Activated CD8-positive, alpha-beta memory T cell treated with anti-CD3 and anti-CD28 coated beads, Interleukin-2, amount 50 U/mL, for 24 hours (primary cell): ENCODE measurements around the gene LPAR1.

Experiments
- DNase-seq: peaks from one replicate; pipeline ENCODE4 v3.0.0-alpha.2; 2020; ENCODE audit errors: extremely low read depth

LPAR1 gene

GRCh38 chr9:110952540-110952859, 85.8 kb downstream of the LPAR1 start:
- DNase-seq = no peak

GRCh38 chr9:110951805-110952539, 86.3 kb downstream of the LPAR1 start:
- no peak for DNase-seq

GRCh38 chr9:110950041-110950645, 88.1 kb downstream of the LPAR1 start:
- DNase-seq = no peak

GRCh38 chr9:110949081-110949480, 89.2 kb downstream of the LPAR1 start:
- DNase-seq = no peak

GRCh38 chr9:110947491-110948044, 90.7 kb downstream of the LPAR1 start:
- DNase-seq = no peak

- DNase-seq = no peak
Measured at GRCh38 chr9:110942522-110942921, 95.7 kb downstream of the LPAR1 start.

GRCh38 chr9:110940951-110941557, 97.2 kb downstream of the LPAR1 start:
- DNase-seq = no peak

GRCh38 chr9:110939573-110939972, 98.7 kb downstream of the LPAR1 start:
- no peak for DNase-seq

GRCh38 chr9:110939047-110939446, 99.2 kb downstream of the LPAR1 start:
- no peak for DNase-seq

GRCh38 chr9:110938242-110938641, 100.0 kb downstream of the LPAR1 start:
- DNase-seq = no peak

GRCh38 chr9:110936719-110937452, 101.4 kb downstream of the LPAR1 start:
- DNase-seq = no peak

GRCh38 chr9:110936237-110936636, 102.0 kb downstream of the LPAR1 start:
- DNase-seq = no peak

- no peak for DNase-seq
Measured at GRCh38 chr9:110935829-110936228, 102.4 kb downstream of the LPAR1 start.

- DNase-seq = no peak
Measured at GRCh38 chr9:110933350-110934001, 104.8 kb downstream of the LPAR1 start.

GRCh38 chr9:110932863-110933262, 105.4 kb downstream of the LPAR1 start:
- no peak for DNase-seq

GRCh38 chr9:110928599-110928998, 109.7 kb downstream of the LPAR1 start:
- DNase-seq = no peak

GRCh38 chr9:110926828-110927487, 111.3 kb downstream of the LPAR1 start:
- DNase-seq = no peak

GRCh38 chr9:110923601-110924000, 114.7 kb downstream of the LPAR1 start:
- no peak for DNase-seq

- DNase-seq = no peak
Measured at GRCh38 chr9:110922145-110922544, 116.1 kb downstream of the LPAR1 start.

GRCh38 chr9:110921705-110922104, 116.6 kb downstream of the LPAR1 start:
- no peak for DNase-seq

- DNase-seq = no peak
Measured at GRCh38 chr9:110919609-110920008, 118.7 kb downstream of the LPAR1 start.
